SH-SY5Y (cell line): ENCODE data around the gene SCAPER.

Experiments used
- GATA2 ChIP-seq: IDR thresholded peaks from 2 replicates; pipeline ENCODE4 v1.6.1; 2011; ENCODE audit warnings: mild to moderate bottlenecking, low read depth, low read length
- GATA3 ChIP-seq: IDR thresholded peaks from 2 replicates; pipeline ENCODE4 v1.6.1; 2011; ENCODE audit warnings: low read depth, mild to moderate bottlenecking, low read length, moderate library complexity

DNA sequence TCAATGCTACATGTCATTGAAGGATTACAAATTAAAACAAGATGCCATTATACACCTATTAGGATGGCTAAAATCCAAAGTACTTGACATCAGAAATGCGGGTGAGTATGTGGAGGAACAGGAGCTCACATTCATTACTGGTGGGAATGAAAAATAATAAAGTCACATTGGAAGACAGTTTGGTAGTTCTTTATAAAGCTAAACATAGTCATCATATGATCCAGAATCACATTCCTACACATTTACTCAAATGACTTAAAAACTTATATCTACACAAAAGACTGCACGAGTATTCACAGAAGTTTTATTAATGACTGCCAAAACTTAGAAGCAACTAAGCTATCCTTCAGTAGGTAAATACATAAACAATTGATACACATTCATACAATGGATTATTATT, 421.4 kb downstream of the SCAPER start:
- TF ChIP-seq GATA2 (no peak), GATA3 (no peak)
